Body of pancreas (tissue), 4 donors: ENCODE data around the gene CARD14. TPM values are rescaled to one million over a fixed set of nuclear protein-coding genes. Genes with fewer than 3 reads are reported as not detected.

ENCODE experiments used
- ATAC-seq: fragments of 150-250 bp; one replicate; pipeline ENCODE4 v1.9.1; 2016
- DNase-seq, 4 donors: peaks; one replicate each; pipeline ENCODE4 v3.0.0-alpha.2; 2019
- H3K27ac ChIP-seq, 4 donors: fragments of 200-600 bp; sonication (generic); 1 replicate in 3 of 4; 2 replicates in 1 of 4; pipeline versions ENCODE4 v1.5.1 to v1.6.1; 2016 to 2019; ENCODE audit warnings: mild to moderate bottlenecking in 1 of 4, mixed read lengths in 1 of 4, moderate library complexity in 1 of 4
- H3K27me3 ChIP-seq, 2 donors: fragments of 200-600 bp; sonication (generic); one replicate each; pipeline ENCODE4 v1.6.0; 2016; ENCODE audit warnings: mild to moderate bottlenecking in 1 of 2
- H3K36me3 ChIP-seq, 2 donors: fragments of 200-600 bp; sonication (generic); replicated peaks in 1 of 2; 2 replicates each; pipeline ENCODE4 v1.5.1; 2016; ENCODE audit warnings: low read depth in 2 of 2; ENCODE audit not compliant: insufficient read depth in 1 of 2
- H3K4me1 ChIP-seq: fragments of 200-600 bp; sonication (generic); one replicate; pipeline ENCODE4 v1.6.0; 2016
- H3K4me3 ChIP-seq, 2 donors: fragments of 200-600 bp; sonication (generic); 1 replicate in 1 of 2; 2 replicates in 1 of 2; pipeline ENCODE4 v1.5.1; 2016 to 2019
- H3K9me3 ChIP-seq, 3 donors: fragments of 200-600 bp; sonication (generic); 1 replicate in 2 of 3; 2 replicates in 1 of 3; pipeline ENCODE4 v1.5.1; 2016
- CTCF ChIP-seq, 7 experiments: fragments of 450-650 bp in 4 of 7; fragments of 200-600 bp in 3 of 7; sonication (generic) in 3 of 7; IDR thresholded peaks; one replicate each; pipeline ENCODE4 v1.5.1; 2016 to 2019; ENCODE audit warnings: antibody characterized with exemption in 7 of 7
- POLR2A ChIP-seq, 3 donors: fragments of 450-650 bp; IDR thresholded peaks; one replicate each; pipeline ENCODE4 v1.6.1; 2016; ENCODE audit warnings: antibody characterized with exemption in 3 of 3, mild to moderate bottlenecking in 2 of 3
- WGBS, 2 donors: methylation state at CpG; one replicate each; pipeline ENCODE4 v1.1.5; 2017; 5-methylcytosine and 5-hydroxymethylcytosine counted together
- intact Hi-C: fragments of 100-400 bp; cut with DNase I; formaldehyde crosslinking; loops from one replicate; pipeline ENCODE4 v1.15.1; 2023
- total RNA-seq, 2 donors: library from RNA; depleted of rRNA; stranded (reverse); fragments of >200 nt; gene quantifications; one replicate each; pipeline ENCODE4 v1.1.0, GENCODE V29; 2016

CARD14 gene
- total RNA-seq, 2 donors from 2014 or later, result not detected

GRCh38 chr17:80216473-80217456, 46.9 kb downstream of the CARD14 start:
- no peak for DNase-seq
- TF ChIP-seq POLR2A (IDR thresholded peaks at IDR 0.05), result no peak
- TF ChIP-seq CTCF (IDR thresholded peaks at IDR 0.05), result no peak
- no peak overlapping the region for H3K27ac ChIP-seq
- no peaks in the 10 kb centered on the region for H3K9me3 ChIP-seq
- intact Hi-C loops, result no loop called here
- H3K4me1 ChIP-seq, result peaks cover 32% of the 10 kb centered on the region
- H3K36me3 ChIP-seq, result peaks cover 0 to 3% of the 10 kb centered on the region in 2 donors
- ATAC-seq, result no peak
- no peak overlapping the region for H3K4me3 ChIP-seq
- H3K27me3 ChIP-seq, result no peaks in the 10 kb centered on the region
- 94 to 98% methylated on average over 23 to 40 of the region's 40 CpGs for WGBS, 2 donors

GRCh38 chr17:80217703-80218362, 48.0 kb downstream of the CARD14 start:
- H3K36me3 ChIP-seq, result no peaks in the 10 kb centered on the region
- H3K27me3 ChIP-seq, result no peaks in the 10 kb centered on the region
- intact Hi-C loops, result no loop called here
- no peak overlapping the region for H3K4me3 ChIP-seq
- H3K9me3 ChIP-seq, result no peaks in the 10 kb centered on the region
- H3K4me1 ChIP-seq, result peaks cover 32% of the 10 kb centered on the region
- 91 to 93% methylated on average over 9 to 13 of the region's 13 CpGs for WGBS, 2 donors
- no peak overlapping the region for H3K27ac ChIP-seq
- ATAC-seq (no peak), DNase-seq (no peak)
- TF ChIP-seq POLR2A (IDR thresholded peaks at IDR 0.05) (no peak), CTCF (IDR thresholded peaks at IDR 0.05) (no peak)

GRCh38 chr17:80218391-80218790, 48.6 kb downstream of the CARD14 start:
- intact Hi-C loops, result no loop called here
- ATAC-seq (no peak), DNase-seq (no peak)
- Histone ChIP-seq H3K27ac (no peak overlapping the region), H3K4me1 (peaks cover 32% of the 10 kb centered on the region), H3K27me3 (no peaks in the 10 kb centered on the region), H3K4me3 (no peak overlapping the region), H3K9me3 (no peaks in the 10 kb centered on the region), H3K36me3 (no peaks in the 10 kb centered on the region)
- TF ChIP-seq CTCF (IDR thresholded peaks at IDR 0.05), result no peak
- no peak for TF ChIP-seq POLR2A (IDR thresholded peaks at IDR 0.05)
- WGBS, 2 donors, result 84 to 100% methylated on average over 6 to 7 of the region's 7 CpGs

GRCh38 chr17:80219013-80219762, 49.4 kb downstream of the CARD14 start:
- Histone ChIP-seq H3K4me1 (peaks cover 32% of the 10 kb centered on the region), H3K9me3 (no peaks in the 10 kb centered on the region), H3K27ac (peak overlapping the region; percentile 53 to 89 (median 84)), H3K36me3 (no peaks in the 10 kb centered on the region), H3K4me3 (peak overlapping the region; percentile 88 to 94), H3K27me3 (no peaks in the 10 kb centered on the region)
- intact Hi-C loops, result no loop called here
- TF ChIP-seq CTCF (IDR thresholded peaks at IDR 0.05) (no peak), POLR2A (IDR thresholded peaks at IDR 0.05) (no peak)
- DNase-seq (peak; percentile 72 to 86 (median 79)), ATAC-seq (peak; percentile 67)
- WGBS, 2 donors, result 24% methylated on average over 11 to 15 of the region's 15 CpGs
